ENCODE results near the gene GALNTL6. TPM values are rescaled to one million over a fixed set of nuclear protein-coding genes. Genes with fewer than 3 reads are reported as not detected.

The GALNTL6 gene
- total and polyA plus RNA-seq, 7 experiments from 2014 or later: not detected

GRCh38 chr4:171843456-171843855 lies 30.3 kb downstream of the GALNTL6 start:
- ATAC-seq (no peak), DNase-seq (no peak)
- Mint-ChIP-seq H3K27ac (no peak overlapping the region), H3K36me3 (no peaks in the 10 kb centered on the region), H3K4me3 (no peak overlapping the region), H3K4me1 (no peaks in the 10 kb centered on the region), H3K27me3 (no peaks in the 10 kb centered on the region), H3K9me3 (peaks cover 0 to 9% (median 2%) of the 10 kb centered on the region in 11 donors)
- H3K36me3 ChIP-seq (ENCODE audit: control insufficient read depth in 2 of 3, insufficient read depth in 3 of 3, low read length in 3 of 3): no peaks in the 10 kb centered on the region
- no peak overlapping the region for H3K27ac ChIP-seq (ENCODE audit: low read depth, low read length)
- no peaks in the 10 kb centered on the region for H3K9me3 ChIP-seq (ENCODE audit: control insufficient read depth in 2 of 3, low read length in 3 of 3)
- ChIA-PET CTCF (no interaction called here), POLR2A (no interaction called here)
- no peaks in the 10 kb centered on the region for H3K4me1 ChIP-seq (ENCODE audit: control insufficient read depth in 2 of 2, insufficient read depth in 2 of 2, low read length in 2 of 2)
- H3K4me3 ChIP-seq (ENCODE audit: low read length): no peak overlapping the region
- H3K27me3 ChIP-seq (ENCODE audit: control insufficient read depth in 2 of 2, insufficient read depth in 2 of 2, low read length in 2 of 2): no peaks in the 10 kb centered on the region
- intact Hi-C loops (cut with micrococcal nuclease): no loop called here

- H3K9me3 Mint-ChIP-seq: peaks cover 0 to 9% (median 2%) of the 10 kb centered on the region in 11 donors
- Histone ChIP-seq H3K27me3 (ENCODE audit: control insufficient read depth in 2 of 2, insufficient read depth in 2 of 2, low read length in 2 of 2) (no peaks in the 10 kb centered on the region), H3K9me3 (ENCODE audit: control insufficient read depth in 2 of 3, low read length in 3 of 3) (no peaks in the 10 kb centered on the region), H3K4me1 (ENCODE audit: control insufficient read depth in 2 of 2, insufficient read depth in 2 of 2, low read length in 2 of 2) (no peaks in the 10 kb centered on the region), H3K36me3 (ENCODE audit: control insufficient read depth in 2 of 3, insufficient read depth in 3 of 3, low read length in 3 of 3) (no peaks in the 10 kb centered on the region), H3K4me3 (ENCODE audit: low read length) (no peak overlapping the region), H3K27ac (ENCODE audit: low read depth, low read length) (no peak overlapping the region)
- no peak for DNase-seq
- intact Hi-C loops (cut with micrococcal nuclease): loop anchor here in 1 of 2 donors (5.0 kb wide), 1 partner anchor 986 kb away; no protein-coding TSS in a partner anchor
- H3K36me3 Mint-ChIP-seq: no peaks in the 10 kb centered on the region
- H3K4me1 Mint-ChIP-seq: no peaks in the 10 kb centered on the region
- H3K27ac Mint-ChIP-seq: no peak overlapping the region
- POLR2A ChIA-PET: no interaction called here
- no peak overlapping the region for H3K4me3 Mint-ChIP-seq
- no peak for ATAC-seq
- no peaks in the 10 kb centered on the region for H3K27me3 Mint-ChIP-seq
- CTCF ChIA-PET: no interaction called here
These were observed 33.0 kb downstream of the GALNTL6 start for GRCh38 chr4:171846232-171846631.

DNA sequence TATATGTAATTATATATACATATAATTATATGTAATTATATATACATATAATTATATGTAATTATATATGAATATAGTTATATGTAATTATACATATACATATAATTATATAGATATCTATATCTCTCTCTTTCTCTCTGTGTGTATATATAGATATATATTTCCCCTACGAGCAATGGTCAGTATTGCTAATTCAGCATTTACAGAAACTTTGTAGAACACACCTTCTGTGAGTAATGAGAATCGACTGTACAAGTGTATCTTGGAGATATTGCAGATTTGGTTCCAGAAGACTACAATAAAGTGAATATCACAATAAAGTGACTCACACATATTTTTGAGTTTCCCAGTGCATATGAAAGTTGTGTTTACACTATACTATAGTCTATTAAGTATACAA lies 33.7 kb downstream of the GALNTL6 start:
- intact Hi-C loops (cut with micrococcal nuclease): loop anchor here in 1 of 2 donors (5.0 kb wide), 1 partner anchor 985 kb away; no protein-coding TSS in a partner anchor
- no peak overlapping the region for H3K27ac Mint-ChIP-seq

GRCh38 chr4:171847751-171848150 lies 34.5 kb downstream of the GALNTL6 start:
- Histone ChIP-seq H3K36me3 (ENCODE audit: control insufficient read depth in 2 of 3, insufficient read depth in 3 of 3, low read length in 3 of 3) (no peaks in the 10 kb centered on the region), H3K4me3 (ENCODE audit: low read length) (no peak overlapping the region), H3K9me3 (ENCODE audit: control insufficient read depth in 2 of 3, low read length in 3 of 3) (no peaks in the 10 kb centered on the region), H3K27me3 (ENCODE audit: control insufficient read depth in 2 of 2, insufficient read depth in 2 of 2, low read length in 2 of 2) (no peaks in the 10 kb centered on the region), H3K27ac (ENCODE audit: low read depth, low read length) (no peak overlapping the region), H3K4me1 (ENCODE audit: control insufficient read depth in 2 of 2, insufficient read depth in 2 of 2, low read length in 2 of 2) (no peaks in the 10 kb centered on the region)
- no peaks in the 10 kb centered on the region for H3K27me3 Mint-ChIP-seq
- CTCF ChIA-PET: no interaction called here
- ATAC-seq: no peak
- H3K27ac Mint-ChIP-seq: no peak overlapping the region
- POLR2A ChIA-PET: no interaction called here
- intact Hi-C loops (cut with micrococcal nuclease): loop anchor here in 1 of 2 donors (5.0 kb wide), 1 partner anchor 985 kb away; no protein-coding TSS in a partner anchor
- peaks cover 0 to 9% (median 2%) of the 10 kb centered on the region in 11 donors for H3K9me3 Mint-ChIP-seq
- no peak for DNase-seq
- H3K36me3 Mint-ChIP-seq: no peaks in the 10 kb centered on the region
- no peak overlapping the region for H3K4me3 Mint-ChIP-seq
- no peaks in the 10 kb centered on the region for H3K4me1 Mint-ChIP-seq

More for the DNA sequence above, 33.7 kb downstream of the GALNTL6 start:
- no peak overlapping the region for H3K27ac ChIP-seq (ENCODE audit: low read depth, low read length)
- ChIA-PET POLR2A (no interaction called here), CTCF (no interaction called here)
- H3K4me1 Mint-ChIP-seq: no peaks in the 10 kb centered on the region
- no peaks in the 10 kb centered on the region for H3K36me3 ChIP-seq (ENCODE audit: control insufficient read depth in 2 of 3, insufficient read depth in 3 of 3, low read length in 3 of 3)
- ATAC-seq (no peak), DNase-seq (no peak)
- H3K4me3 Mint-ChIP-seq: no peak overlapping the region
- H3K4me1 ChIP-seq (ENCODE audit: control insufficient read depth in 2 of 2, insufficient read depth in 2 of 2, low read length in 2 of 2): no peaks in the 10 kb centered on the region
- peaks cover 0 to 9% (median 2%) of the 10 kb centered on the region in 11 donors for H3K9me3 Mint-ChIP-seq
- no peak overlapping the region for H3K4me3 ChIP-seq (ENCODE audit: low read length)
- H3K27me3 ChIP-seq (ENCODE audit: control insufficient read depth in 2 of 2, insufficient read depth in 2 of 2, low read length in 2 of 2): no peaks in the 10 kb centered on the region
- no peaks in the 10 kb centered on the region for H3K9me3 ChIP-seq (ENCODE audit: control insufficient read depth in 2 of 3, low read length in 3 of 3)
- H3K27me3 Mint-ChIP-seq: no peaks in the 10 kb centered on the region
- no peaks in the 10 kb centered on the region for H3K36me3 Mint-ChIP-seq

DNA sequence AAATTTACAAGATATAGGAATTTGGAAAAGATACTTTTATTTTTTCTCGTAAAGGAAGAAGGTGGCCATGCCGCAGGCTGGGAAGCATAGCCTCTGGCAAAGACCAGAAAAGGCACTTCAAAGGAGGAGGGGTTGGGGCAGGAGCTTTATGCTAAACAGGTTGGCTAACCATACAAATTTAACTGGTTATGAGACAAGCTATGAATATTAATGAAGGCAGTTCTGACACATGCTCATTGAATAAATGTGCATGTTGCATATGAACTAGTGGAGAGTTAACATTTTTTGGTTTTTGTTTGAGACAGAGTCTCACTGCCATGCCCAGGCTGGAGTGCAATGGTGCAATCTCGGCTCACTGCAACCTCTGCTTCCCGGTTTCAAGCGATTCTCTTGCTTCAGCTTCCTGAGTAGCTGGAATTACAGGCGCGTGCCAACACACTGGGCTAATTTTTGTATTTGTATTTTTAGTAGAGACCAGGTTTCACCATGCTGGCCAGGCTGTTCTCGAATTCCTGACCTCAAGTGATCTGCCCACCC lies 36.5 kb downstream of the GALNTL6 start:
- Mint-ChIP-seq H3K4me1 (no peaks in the 10 kb centered on the region), H3K27ac (no peak overlapping the region), H3K9me3 (peaks cover 0 to 12% (median 3%) of the 10 kb centered on the region in 11 donors), H3K27me3 (no peaks in the 10 kb centered on the region), H3K4me3 (no peak overlapping the region), H3K36me3 (no peaks in the 10 kb centered on the region)
- Histone ChIP-seq H3K4me1 (ENCODE audit: control insufficient read depth in 2 of 2, insufficient read depth in 2 of 2, low read length in 2 of 2) (no peaks in the 10 kb centered on the region), H3K36me3 (ENCODE audit: control insufficient read depth in 2 of 3, insufficient read depth in 3 of 3, low read length in 3 of 3) (no peaks in the 10 kb centered on the region), H3K27ac (ENCODE audit: low read depth, low read length) (no peak overlapping the region), H3K27me3 (ENCODE audit: control insufficient read depth in 2 of 2, insufficient read depth in 2 of 2, low read length in 2 of 2) (no peaks in the 10 kb centered on the region), H3K4me3 (ENCODE audit: low read length) (no peak overlapping the region), H3K9me3 (ENCODE audit: control insufficient read depth in 2 of 3, low read length in 3 of 3) (no peaks in the 10 kb centered on the region)
- DNase-seq (no peak), ATAC-seq (no peak)
- POLR2A ChIA-PET: no interaction called here
- intact Hi-C loops (cut with micrococcal nuclease): loop anchor here in 1 of 2 donors (5.0 kb wide), 1 partner anchor 983 kb away; no protein-coding TSS in a partner anchor
- CTCF ChIA-PET: no interaction called here

DNA sequence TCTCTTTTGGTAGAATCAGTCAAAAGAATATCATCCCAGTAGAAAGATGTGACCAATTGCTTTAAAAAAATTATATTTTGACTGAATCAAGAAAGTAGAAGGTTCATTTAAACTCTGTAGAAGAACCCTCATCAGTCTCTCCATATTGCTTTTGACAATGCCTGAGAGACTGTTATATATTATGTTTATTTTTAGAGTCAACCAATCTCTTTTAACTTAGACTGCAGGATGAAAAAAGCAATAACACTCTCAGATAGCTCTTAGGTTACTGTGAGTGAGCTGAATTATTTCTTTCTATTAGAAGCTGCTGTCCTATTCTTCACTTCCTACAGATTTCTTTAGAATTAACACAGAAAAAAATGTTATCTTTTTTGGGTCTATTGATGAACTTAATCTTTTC lies 38.1 kb downstream of the GALNTL6 start:
- ATAC-seq: no peak
- Mint-ChIP-seq H3K9me3 (peaks cover 0 to 17% (median 3%) of the 10 kb centered on the region in 11 donors), H3K4me3 (no peak overlapping the region), H3K27ac (no peak overlapping the region), H3K27me3 (no peaks in the 10 kb centered on the region), H3K4me1 (no peaks in the 10 kb centered on the region), H3K36me3 (no peaks in the 10 kb centered on the region)
- no peak overlapping the region for H3K4me3 ChIP-seq (ENCODE audit: low read length)
- H3K4me1 ChIP-seq (ENCODE audit: control insufficient read depth in 2 of 2, insufficient read depth in 2 of 2, low read length in 2 of 2): no peaks in the 10 kb centered on the region
- POLR2A ChIA-PET: no interaction called here
- no peak for DNase-seq
- H3K27me3 ChIP-seq (ENCODE audit: control insufficient read depth in 2 of 2, insufficient read depth in 2 of 2, low read length in 2 of 2): no peaks in the 10 kb centered on the region
- intact Hi-C loops (cut with micrococcal nuclease): no loop called here
- CTCF ChIA-PET: no interaction called here
- H3K27ac ChIP-seq (ENCODE audit: low read depth, low read length): no peak overlapping the region
- no peaks in the 10 kb centered on the region for H3K9me3 ChIP-seq (ENCODE audit: control insufficient read depth in 2 of 3, low read length in 3 of 3)
- no peaks in the 10 kb centered on the region for H3K36me3 ChIP-seq (ENCODE audit: control insufficient read depth in 2 of 3, insufficient read depth in 3 of 3, low read length in 3 of 3)

DNA sequence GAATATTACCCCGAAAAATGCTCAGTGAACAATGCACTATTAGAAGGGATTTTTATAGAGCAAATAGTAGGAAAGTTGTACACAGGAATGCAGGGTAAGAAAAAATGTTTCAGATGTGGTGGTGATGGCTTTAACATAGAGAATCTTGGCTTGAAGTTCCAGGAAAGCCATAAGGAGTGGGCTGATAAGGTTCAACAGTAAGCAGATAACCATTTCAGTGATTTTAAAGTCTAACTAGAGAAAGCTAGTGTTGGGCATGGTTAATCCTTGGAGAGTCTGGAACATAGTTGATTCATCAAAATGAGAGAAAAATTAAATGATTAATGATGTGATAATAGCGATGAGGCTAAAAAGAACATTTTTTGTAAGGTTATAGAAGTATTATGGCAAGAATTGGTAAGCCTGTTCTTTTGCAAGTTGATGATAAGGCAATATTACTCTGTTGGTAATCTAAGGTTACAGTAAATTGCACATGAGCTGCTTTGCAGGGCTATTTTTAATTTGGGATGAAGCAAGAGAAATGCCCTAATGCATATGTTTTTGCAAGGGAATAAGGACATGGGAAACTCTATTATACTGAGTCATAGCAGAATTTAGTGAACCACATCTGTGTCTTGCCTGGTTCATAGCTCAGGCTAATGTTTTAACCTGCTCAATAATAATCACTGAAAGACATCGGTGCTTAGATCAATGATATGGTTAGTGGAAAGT lies 44.3 kb downstream of the GALNTL6 start:
- no peaks in the 10 kb centered on the region for H3K4me1 ChIP-seq (ENCODE audit: control insufficient read depth in 2 of 2, insufficient read depth in 2 of 2, low read length in 2 of 2)
- ATAC-seq (no peak), DNase-seq (no peak)
- H3K9me3 ChIP-seq (ENCODE audit: control insufficient read depth in 2 of 3, low read length in 3 of 3): no peaks in the 10 kb centered on the region
- no peaks in the 10 kb centered on the region for H3K27me3 ChIP-seq (ENCODE audit: control insufficient read depth in 2 of 2, insufficient read depth in 2 of 2, low read length in 2 of 2)
- intact Hi-C loops (cut with micrococcal nuclease): no loop called here
- H3K36me3 ChIP-seq (ENCODE audit: control insufficient read depth in 2 of 3, insufficient read depth in 3 of 3, low read length in 3 of 3): no peaks in the 10 kb centered on the region
- Mint-ChIP-seq H3K36me3 (no peaks in the 10 kb centered on the region), H3K27me3 (no peaks in the 10 kb centered on the region), H3K27ac (no peak overlapping the region), H3K9me3 (peaks cover 0 to 21% (median 3%) of the 10 kb centered on the region in 11 donors), H3K4me1 (no peaks in the 10 kb centered on the region), H3K4me3 (no peak overlapping the region)
- ChIA-PET CTCF (no interaction called here), POLR2A (no interaction called here)
- H3K27ac ChIP-seq (ENCODE audit: low read depth, low read length): no peak overlapping the region
- H3K4me3 ChIP-seq (ENCODE audit: low read length): no peak overlapping the region

Data from naive thymus-derived CD4-positive, alpha-beta T cell (primary cell).